Mononuclear cell (primary cell): Measurements from ENCODE around the gene GTSE1. TPM values are rescaled to one million over a fixed set of nuclear protein-coding genes. Genes with fewer than 3 reads are reported as not detected.

Source experiments
- H3K27me3 ChIP-seq: 2 replicates; pipeline ENCODE4 v1.6.0; 2011; ENCODE audit warnings: low read length, control low read depth; ENCODE audit not compliant: insufficient read depth
- H3K4me1 ChIP-seq: 2 replicates; pipeline ENCODE4 v1.5.1; 2011; ENCODE audit warnings: mild to moderate bottlenecking, low read length, control low read depth; ENCODE audit not compliant: insufficient read depth
- H3K4me3 ChIP-seq: 2 replicates; pipeline ENCODE4 v1.5.1; 2011; ENCODE audit warnings: mild to moderate bottlenecking, low read length, moderate library complexity
- H3K9me3 ChIP-seq: 2 replicates; pipeline ENCODE4 v1.5.1; 2011; ENCODE audit warnings: low read depth, mild to moderate bottlenecking, control low read depth, low read length
- total RNA-seq: library from RNA; depleted of rRNA; stranded (reverse); fragments of >200 nt; gene quantifications from one replicate; pipeline ENCODE4 v1.2.3, GENCODE V29; 2012

The GTSE1 gene
- total RNA-seq, 1 donor = 0.52 TPM

DNA sequence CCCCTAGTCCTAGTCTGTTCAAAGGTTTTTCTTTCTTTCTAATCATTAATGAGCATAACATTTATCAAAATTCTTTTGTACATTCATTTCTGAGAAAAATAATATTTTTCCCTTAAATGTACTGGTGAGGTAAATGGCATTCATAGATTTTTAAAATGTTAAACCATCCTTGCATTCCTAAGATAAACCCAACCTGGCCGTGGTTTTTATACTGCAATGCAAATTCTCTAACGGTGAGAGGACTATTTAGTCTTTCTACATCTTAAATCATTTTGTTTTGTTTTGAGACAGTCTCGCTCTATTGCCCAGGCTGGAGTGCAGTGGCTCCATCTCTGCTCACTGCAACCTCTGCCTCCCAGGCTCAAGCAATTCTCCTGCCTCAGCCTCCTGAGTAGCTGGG, 79.4 kb downstream of the GTSE1 start:
- Histone ChIP-seq H3K9me3 (no peaks in the 10 kb centered on the region), H3K4me1 (peaks cover 23% of the 10 kb centered on the region), H3K27me3 (no peaks in the 10 kb centered on the region), H3K4me3 (no peak overlapping the region)

- no peaks in the 10 kb centered on the region for H3K27me3 ChIP-seq
- H3K9me3 ChIP-seq = no peaks in the 10 kb centered on the region
- H3K4me3 ChIP-seq = no peak overlapping the region
- H3K4me1 ChIP-seq = peaks cover 16% of the 10 kb centered on the region
These were observed 80.3 kb downstream of the GTSE1 start for GRCh38 chr22:46376908-46377524.

GRCh38 chr22:46377525-46378425, 81.1 kb downstream of the GTSE1 start:
- Histone ChIP-seq H3K4me1 (peaks cover 15% of the 10 kb centered on the region), H3K9me3 (no peaks in the 10 kb centered on the region), H3K4me3 (no peak overlapping the region), H3K27me3 (no peaks in the 10 kb centered on the region)

- Histone ChIP-seq H3K4me1 (peaks cover 12% of the 10 kb centered on the region), H3K27me3 (no peaks in the 10 kb centered on the region), H3K4me3 (no peak overlapping the region), H3K9me3 (no peaks in the 10 kb centered on the region)
These were observed 81.9 kb downstream of the GTSE1 start for GRCh38 chr22:46378426-46379065.

GRCh38 chr22:46379066-46379930, 82.6 kb downstream of the GTSE1 start:
- peaks cover 5% of the 10 kb centered on the region for H3K4me1 ChIP-seq
- H3K9me3 ChIP-seq = no peaks in the 10 kb centered on the region
- no peak overlapping the region for H3K4me3 ChIP-seq
- H3K27me3 ChIP-seq = no peaks in the 10 kb centered on the region

GRCh38 chr22:46380069-46380468, 83.4 kb downstream of the GTSE1 start:
- Histone ChIP-seq H3K4me3 (no peak overlapping the region), H3K27me3 (no peaks in the 10 kb centered on the region), H3K4me1 (no peaks in the 10 kb centered on the region), H3K9me3 (no peaks in the 10 kb centered on the region)

Other genes with a start within 250 kb of the GTSE1 start
- 5.1 TPM for gene PPARA, start 146.3 kb upstream of the GTSE1 start, total RNA-seq
- gene CDPF1, start 46.6 kb upstream of the GTSE1 start, total RNA-seq = 1.6 TPM
- under 0.01 TPM for gene PKDREJ, start 33.5 kb upstream of the GTSE1 start, total RNA-seq
- gene TTC38, start 28.9 kb upstream of the GTSE1 start, total RNA-seq = 16.3 TPM
- 26.0 TPM for gene TRMU, start 38.8 kb downstream of the GTSE1 start, total RNA-seq
- 1.6 TPM for gene CELSR1, start 240.8 kb downstream of the GTSE1 start, total RNA-seq